LNCAP (cell line): ENCODE results near the gene ADARB2.

Experiments used
- CTCF ChIP-seq: fragments of 450-650 bp; IDR thresholded peaks from 2 replicates; pipeline ENCODE4 v1.5.1; 2017; ENCODE audit warnings: mild to moderate bottlenecking

The ADARB2 gene

GRCh38 chr10:1556496-1556895 is 180.8 kb downstream of the ADARB2 start:
- no peak for TF ChIP-seq CTCF

DNA sequence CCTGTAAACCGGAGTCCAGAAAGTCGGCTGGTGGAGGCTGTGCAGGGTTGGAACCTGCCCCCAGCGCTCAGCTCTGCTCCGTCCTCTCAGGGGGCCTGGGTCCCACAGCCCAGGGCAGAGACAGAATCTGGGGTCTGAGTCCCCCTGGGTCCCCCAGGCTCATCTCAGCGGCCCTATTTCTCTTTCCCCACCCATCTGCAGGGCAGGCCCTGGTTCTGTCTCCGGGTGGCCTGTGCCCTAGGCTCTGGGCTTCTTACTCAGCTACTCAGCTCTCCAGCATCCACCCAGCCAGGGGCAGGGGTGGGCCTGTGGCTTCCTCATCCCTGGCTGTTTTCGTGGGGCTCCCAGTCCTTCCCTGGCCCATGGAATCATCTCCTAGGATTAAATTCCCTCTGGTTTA is 183.4 kb downstream of the ADARB2 start:
- TF ChIP-seq CTCF, result no peak

- no peak for TF ChIP-seq CTCF
These were observed 184.2 kb downstream of the ADARB2 start for GRCh38 chr10:1552881-1553670.

- TF ChIP-seq CTCF, result no peak
These were observed 184.9 kb downstream of the ADARB2 start for GRCh38 chr10:1552406-1552805.

DNA sequence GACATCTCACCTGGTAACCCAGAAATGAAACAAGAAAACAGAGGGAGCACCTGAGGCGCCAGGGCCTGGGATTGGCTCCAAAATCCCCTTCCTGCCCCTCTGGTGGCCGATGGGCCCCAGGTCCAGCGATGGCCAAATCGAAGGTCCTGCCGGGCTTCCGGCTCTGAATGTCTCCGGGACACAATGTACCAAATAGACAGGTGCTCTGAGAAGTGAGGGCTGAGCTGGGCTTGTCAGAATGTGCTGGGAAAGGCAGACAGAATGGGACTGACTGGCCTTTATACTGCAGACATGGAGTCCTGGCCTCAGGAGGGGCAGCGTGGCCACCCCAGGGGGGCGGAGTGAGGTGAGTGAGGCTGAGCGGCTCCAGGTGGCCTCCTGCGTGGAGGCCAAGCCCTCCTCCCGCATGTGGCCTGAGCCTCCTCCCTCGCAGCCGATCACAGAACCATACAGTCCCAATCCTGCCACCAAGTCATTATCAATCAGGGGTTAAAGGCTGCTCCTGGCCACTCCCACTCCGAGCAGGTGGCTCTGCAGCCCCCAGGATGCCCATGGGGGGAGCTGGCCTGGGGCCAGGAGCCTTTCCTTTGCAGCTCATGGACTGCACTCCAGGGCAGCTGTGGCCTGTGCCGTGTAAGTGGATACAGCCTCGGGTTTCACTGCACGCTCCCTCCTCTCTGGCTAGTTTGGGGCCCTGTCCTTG is 185.5 kb downstream of the ADARB2 start:
- no peak for TF ChIP-seq CTCF

DNA sequence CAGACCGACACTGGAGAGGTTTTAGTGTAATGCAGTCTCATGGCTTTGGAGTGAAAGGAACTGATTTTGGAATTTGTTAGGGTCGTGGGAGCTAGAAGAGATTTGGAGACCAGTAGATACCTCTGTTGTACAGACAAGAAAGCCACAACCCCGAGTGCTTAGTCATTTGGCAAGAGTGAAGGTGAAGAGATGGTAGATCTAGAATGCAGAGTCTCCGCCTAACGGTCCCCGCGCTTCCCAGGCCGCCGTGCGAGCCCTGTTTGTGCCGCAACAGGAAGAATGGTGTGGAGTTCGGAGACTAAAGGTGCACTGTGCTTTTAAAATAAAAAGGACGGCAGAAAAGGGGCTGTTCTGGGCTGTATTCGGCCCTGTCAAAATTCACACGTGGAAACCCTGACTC is 186.7 kb downstream of the ADARB2 start:
- TF ChIP-seq CTCF, result no peak

GRCh38 chr10:1550291-1550595 is 187.1 kb downstream of the ADARB2 start:
- no peak for TF ChIP-seq CTCF
